NCI-H2029 treated with DMSO at 0.1 percent for 48 hours (cell line): ENCODE results near the gene TFDP1.

Experiments used
- DNase-seq: peaks from one replicate; lab custom pipeline; 2025; lab: John Stamatoyannopoulos, UW

TFDP1 gene

GRCh38 chr13:113598481-113598880, 13.9 kb downstream of the TFDP1 start:
- DNase-seq: no peak

DNA sequence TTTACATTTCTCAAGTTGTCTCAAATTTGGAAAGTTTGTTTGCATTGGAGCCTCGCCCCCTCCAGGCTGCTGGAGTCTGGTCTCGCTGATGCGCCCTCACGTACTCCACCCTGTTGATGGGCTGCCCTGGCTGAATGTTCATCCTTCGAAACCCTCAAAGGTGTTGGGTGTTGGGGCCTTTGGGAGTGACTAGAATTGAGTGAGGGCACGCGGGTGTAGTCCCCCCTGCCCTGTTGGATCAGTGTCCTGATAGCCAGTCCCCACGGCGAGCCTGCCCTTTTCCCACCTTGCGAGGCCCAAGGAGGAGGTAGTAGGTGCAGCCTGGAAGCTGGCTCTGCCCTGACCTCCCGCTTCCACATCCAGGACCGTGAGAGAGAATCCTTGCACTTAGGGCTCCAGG, 14.8 kb downstream of the TFDP1 start:
- no peak for DNase-seq

DNA sequence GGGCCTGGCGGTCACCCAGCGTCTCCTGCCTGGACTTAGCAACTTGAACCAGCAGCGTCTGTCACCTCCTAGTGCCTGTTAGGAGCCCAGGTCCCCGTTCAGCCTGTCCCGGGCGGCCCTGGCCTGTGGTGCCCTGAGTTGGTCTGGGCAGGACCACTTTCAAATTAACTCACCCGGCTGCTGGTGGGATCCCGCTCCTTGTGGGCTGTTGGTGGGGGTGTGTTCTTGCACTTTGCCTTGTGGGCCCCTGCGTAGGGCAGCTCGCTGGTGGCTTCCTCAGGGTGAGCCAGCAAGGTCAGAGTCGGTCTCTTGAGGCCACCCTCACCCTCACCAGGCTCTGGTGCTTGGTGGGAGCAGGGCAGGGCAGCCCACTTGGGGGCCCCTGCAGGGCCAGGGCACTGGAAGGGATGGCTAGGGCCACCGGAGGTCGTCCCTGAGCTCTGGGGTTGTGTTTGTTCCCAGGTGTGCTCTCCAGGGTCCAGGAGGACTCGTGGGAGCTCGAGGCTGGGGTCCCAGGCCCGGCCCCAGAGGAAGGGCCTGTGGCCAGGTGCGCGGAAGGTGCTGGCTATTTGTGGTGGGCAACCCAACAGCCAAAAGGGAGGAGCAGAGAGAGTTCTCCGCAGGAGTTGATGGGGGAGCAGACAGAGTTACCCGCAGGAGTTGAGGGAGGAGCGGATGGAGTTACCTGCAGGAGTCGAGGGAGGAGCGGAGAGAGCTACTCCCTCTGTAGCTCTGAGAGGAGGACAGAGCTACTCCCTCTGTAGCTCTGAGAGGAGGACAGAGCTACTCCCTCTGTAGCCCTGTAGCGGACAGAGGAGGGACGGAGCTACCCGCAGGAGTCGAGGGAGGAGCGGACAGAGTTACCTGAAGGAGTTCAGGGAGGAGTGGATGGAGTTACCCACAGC, 16.9 kb downstream of the TFDP1 start:
- DNase-seq: no peak

GRCh38 chr13:113602291-113602988, 17.9 kb downstream of the TFDP1 start:
- DNase-seq: no peak

- no peak for DNase-seq
Observed at GRCh38 chr13:113603116-113603710, 18.7 kb downstream of the TFDP1 start.

- no peak for DNase-seq
Observed at GRCh38 chr13:113604186-113604585, 19.6 kb downstream of the TFDP1 start.

DNA sequence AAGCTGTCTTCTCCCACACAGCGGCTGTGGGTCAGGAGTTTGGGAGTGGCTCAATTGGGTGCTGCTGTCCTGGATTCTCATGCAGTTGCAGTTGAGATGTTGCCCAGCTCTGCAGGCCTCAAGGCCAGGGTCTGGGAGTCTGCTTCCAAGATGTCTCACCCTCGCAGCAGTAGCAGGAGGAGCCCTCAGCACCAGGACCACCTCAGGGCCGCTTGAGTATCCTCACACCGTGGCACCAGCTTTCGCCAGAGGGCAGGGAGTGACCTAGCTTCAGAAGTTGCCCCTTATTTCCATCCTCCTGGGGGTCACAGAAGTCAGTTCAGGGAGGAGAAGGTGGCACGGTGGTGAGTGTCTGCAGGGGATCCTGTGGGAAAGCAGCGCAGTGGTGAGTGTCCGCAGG, 20.9 kb downstream of the TFDP1 start:
- no peak for DNase-seq

DNA sequence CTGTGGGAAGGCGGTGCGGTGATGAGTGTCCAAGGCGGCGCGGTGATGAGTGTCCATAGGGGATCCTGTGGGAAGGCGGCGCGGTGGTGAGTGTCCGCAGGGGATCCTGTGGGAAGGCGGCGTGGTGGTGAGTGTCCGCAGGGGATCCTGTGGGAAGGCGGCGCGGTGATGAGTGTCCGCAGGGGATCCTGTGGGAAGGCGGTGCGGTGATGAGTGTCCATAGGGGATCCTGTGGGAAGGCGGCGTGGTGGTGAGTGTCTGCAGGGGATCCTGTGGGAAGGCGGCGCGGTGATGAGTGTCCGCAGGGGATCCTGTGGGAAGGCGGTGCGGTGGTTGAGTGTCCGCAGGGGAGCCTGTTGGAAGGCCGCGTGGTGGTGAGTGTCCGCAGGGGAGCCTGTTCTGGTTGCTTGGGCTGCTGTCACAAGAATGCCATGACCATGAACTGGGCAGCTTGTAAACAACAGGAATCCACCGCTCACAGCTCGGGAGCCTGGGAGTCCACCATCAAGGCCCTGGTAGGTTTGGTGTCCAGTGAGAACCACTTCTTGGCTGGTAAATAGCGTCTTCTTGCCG, 21.4 kb downstream of the TFDP1 start:
- no peak for DNase-seq

DNA sequence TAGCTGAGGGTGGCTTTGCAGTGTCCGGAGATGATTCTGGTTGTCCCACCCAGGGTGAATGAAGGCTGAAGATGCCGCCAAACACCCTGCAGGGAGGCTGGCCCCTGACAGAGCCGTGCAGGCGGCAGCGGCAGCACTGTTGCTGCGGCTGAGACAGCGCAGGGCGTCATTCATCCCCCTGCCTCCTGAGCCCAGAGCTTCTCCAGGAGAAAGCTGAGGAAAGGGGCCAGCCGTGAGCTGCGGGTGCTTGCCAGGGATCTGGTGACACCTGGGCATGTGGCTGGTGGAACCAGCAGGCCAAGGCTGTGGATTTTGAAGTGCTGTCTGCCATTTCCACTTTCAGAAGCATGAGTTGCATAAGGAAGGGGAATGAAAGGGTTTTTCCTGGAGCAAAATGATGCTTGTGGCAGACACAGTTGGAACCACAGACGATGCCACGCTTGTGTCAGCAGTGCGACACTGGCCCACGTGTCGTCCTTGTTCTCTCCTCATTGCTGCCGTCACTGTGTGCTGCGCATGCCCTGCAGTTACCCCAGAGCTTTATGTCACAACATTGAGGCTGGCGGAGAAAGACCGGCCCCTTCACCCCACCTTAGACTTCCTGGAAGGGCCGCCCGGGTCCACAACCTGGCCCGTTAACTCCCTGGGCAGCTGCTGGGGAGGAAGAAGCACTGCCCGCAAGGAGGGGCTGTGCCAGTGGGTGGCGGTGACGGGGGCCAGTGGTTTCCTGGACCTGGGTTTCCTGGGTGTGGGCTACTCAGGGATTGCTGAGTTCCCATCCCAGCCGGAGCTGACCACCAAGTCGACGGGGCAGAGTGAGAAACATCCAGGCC, 22.7 kb downstream of the TFDP1 start:
- no peak for DNase-seq

DNA sequence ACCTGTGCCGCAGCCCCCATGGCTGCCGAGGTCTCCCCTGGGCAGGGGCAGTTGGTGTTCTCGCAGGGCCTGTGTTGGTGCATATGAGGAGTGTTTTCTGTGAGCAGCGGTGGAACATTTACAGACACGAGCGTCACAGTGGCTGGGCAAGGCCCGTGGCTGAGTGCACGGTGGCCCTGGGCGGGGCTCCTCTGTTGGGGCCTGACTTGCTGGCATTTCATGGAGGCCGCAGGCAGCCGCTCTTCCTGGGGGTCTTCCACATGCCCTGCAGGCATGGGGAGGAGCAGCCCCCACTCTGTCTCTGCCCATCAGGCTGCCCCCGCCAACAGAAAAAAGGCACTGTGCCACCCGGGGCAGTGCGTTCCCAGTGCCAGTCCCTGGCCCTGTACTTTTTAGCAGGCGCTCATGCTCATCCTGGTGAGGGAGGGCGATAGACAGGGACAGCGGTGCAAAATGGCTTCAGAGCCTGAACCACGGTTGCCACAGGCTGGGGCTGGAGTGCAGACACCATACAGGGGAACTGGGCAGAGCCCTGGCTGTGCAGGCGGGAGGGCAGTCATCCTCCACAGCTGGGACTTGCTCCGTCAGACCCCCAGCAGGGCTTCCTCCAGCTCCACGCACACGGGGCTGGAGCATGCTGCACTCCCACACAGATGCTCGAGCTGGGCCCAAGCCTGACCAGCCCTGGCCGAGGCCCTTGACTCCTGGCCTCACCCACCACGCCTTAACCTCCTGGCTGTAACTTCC, 23.5 kb downstream of the TFDP1 start:
- DNase-seq: no peak

GRCh38 chr13:113608967-113609533, 24.5 kb downstream of the TFDP1 start:
- DNase-seq: no peak

DNA sequence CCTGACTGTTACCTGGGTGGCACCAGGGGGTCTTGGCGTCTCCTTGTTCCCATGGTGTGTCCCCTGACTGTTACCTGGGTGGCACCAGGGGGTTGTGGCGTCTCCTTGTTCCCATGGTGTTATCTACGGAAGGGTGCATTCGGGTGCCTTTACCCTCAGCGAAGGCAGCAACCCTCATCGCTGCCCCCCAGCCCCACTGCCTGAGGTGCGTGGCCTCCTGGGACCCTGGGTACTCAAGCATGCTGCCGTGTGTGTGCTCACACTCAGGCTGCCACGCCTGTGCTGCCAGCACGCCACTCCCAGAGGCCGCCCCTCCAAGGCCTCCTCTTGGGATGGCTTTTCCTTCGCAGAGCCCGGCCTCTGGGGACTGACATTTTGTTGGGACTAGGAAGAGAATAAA, 25.1 kb downstream of the TFDP1 start:
- DNase-seq: no peak

- DNase-seq: no peak
Observed at GRCh38 chr13:113610266-113610665, 25.7 kb downstream of the TFDP1 start.

- no peak for DNase-seq
Observed at GRCh38 chr13:113611996-113612395, 27.4 kb downstream of the TFDP1 start.

- no peak for DNase-seq
Observed at GRCh38 chr13:113612607-113613006, 28.1 kb downstream of the TFDP1 start.

- DNase-seq: no peak
Observed at GRCh38 chr13:113613789-113614379, 29.3 kb downstream of the TFDP1 start.

DNA sequence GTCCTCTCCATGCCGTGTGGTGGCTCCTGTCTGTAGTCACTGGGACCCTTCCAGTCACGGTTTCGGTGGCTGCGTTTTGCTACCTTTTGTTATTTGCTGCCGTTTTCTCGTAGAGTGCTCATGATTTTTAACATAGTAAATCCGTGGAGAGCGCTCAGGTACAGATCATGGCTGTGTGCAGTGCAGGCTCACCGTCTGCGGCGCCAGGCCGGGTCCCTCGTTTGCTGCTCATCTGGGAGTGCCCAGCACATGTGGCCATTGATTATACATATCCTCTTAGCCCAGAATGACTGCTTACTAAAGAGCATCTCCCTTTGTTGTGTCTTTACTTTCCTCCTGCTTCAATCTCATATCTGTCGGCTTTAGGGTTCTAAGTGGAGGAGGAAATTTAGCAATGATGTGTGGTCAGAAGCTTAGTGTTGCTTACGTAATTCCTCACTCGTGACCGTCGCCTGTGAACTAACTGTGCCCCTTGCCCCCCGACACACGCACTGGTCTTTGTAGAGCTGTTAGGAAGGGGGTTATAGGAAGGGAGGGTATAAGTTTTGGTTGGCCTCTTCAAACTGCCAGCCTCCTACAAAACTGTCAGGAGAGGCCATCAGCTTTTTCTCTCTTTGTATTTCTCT, 31.8 kb downstream of the TFDP1 start:
- no peak for DNase-seq

- DNase-seq: peak; percentile 42
Observed at GRCh38 chr13:113616991-113617749, 32.6 kb downstream of the TFDP1 start.

- DNase-seq: no peak
Observed at GRCh38 chr13:113617961-113618360, 33.4 kb downstream of the TFDP1 start.
